OCI-LY7 (cell line): Measurements from ENCODE around the gene EGR4.

Experiments
- CTCF ChIP-seq: fragments of 200-600 bp; sonication (generic); conservative IDR thresholded peaks from 2 replicates; pipeline ENCODE4 v1.5.1; 2014; ENCODE audit warnings: mild to moderate bottlenecking, antibody characterized with exemption, low read length, moderate library complexity, mixed read lengths
- EZH2phosphoT487 ChIP-seq: fragments of 200-600 bp; sonication (generic); IDR thresholded peaks from 2 replicates; pipeline ENCODE4 v1.6.1; 2018; ENCODE audit warnings: low read depth, borderline replicate concordance, mild to moderate bottlenecking, mixed run types, antibody characterized with exemption, low read length, moderate library complexity, mixed read lengths

DNA sequence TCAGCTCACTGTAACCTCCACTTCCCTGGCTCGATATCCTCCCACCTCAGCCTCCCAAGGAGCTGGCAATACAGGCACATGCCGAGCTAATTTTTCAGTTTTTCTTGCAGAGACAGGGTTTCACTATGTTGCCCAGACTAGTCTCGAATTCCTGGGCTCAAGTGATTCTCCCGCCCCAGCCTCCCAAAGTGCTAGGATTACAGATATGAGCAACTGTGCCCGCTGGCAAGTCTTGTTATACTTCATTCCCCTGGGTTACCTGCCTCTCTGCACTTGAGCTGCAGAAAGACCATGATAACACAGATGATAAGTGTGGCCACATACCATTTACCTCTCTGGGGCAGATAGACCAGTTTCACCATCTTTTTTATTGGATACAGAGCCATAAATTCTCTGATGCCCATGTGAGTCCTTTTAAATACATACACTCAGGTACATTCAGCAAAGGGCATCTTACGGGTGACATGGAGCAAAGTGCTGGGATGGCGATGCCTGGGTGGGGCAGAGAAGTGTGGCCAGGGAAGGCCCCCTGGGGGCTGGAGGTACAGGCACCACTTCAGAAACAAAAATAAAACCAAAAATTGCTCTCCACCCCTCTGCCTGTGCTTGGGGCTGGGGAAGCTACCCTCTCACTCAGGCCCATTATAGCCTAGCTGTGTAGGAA is 38.9 kb downstream of the EGR4 start:
- no peak for TF ChIP-seq CTCF
- no peak for TF ChIP-seq EZH2phosphoT487
